Upper lobe of left lung (tissue), 6 donors: ENCODE data around the gene ANKZF1. TPM values are rescaled to one million over a fixed set of nuclear protein-coding genes. Genes with fewer than 3 reads are reported as not detected.

Experiments
- ATAC-seq, 2 donors: fragments of 200-7000 bp; cut with Tn5 transposase; one replicate each; pipeline ENCODE4 v1.9.1; 2022; ENCODE audit warnings: mild to moderate bottlenecking in 2 of 2, moderate library complexity in 2 of 2; ENCODE audit not compliant: low FRiP score in 2 of 2
- DNase-seq, 2 donors: peaks; one replicate each; pipeline ENCODE4 v3.0.0-alpha.2; 2019 to 2020
- H3K27ac ChIP-seq, 4 donors: fragments of 200-600 bp; sonication (generic); one replicate each; pipeline ENCODE4 v1.5.1; 2016 to 2019
- H3K27me3 ChIP-seq, 4 donors: fragments of 200-600 bp; sonication (generic); one replicate each; pipeline ENCODE4 v1.5.1; 2017 to 2019
- H3K36me3 ChIP-seq, 4 donors: fragments of 200-600 bp; sonication (generic); one replicate each; pipeline ENCODE4 v1.5.1; 2016 to 2019
- H3K4me1 ChIP-seq, 4 donors: fragments of 200-600 bp; sonication (generic); one replicate each; pipeline ENCODE4 v1.5.1; 2018 to 2019
- H3K4me3 ChIP-seq, 4 donors: fragments of 200-600 bp; sonication (generic); one replicate each; pipeline ENCODE4 v1.5.1; 2017 to 2019; ENCODE audit warnings: mild to moderate bottlenecking in 2 of 4, moderate library complexity in 1 of 4
- H3K9me3 ChIP-seq, 4 donors: fragments of 200-600 bp; sonication (generic); one replicate each; pipeline ENCODE4 v1.5.1; 2018 to 2019
- EP300 ChIP-seq, 4 donors: sonication (generic); formaldehyde crosslinking; IDR thresholded peaks; one replicate each; pipeline ENCODE4 v1.5.1; 2017; ENCODE audit warnings: antibody characterized with exemption in 4 of 4, control low read depth in 2 of 4
- POLR2A ChIP-seq, 4 donors: fragments of 450-650 bp; IDR thresholded peaks; one replicate each; pipeline ENCODE4 v1.5.1; 2016 to 2017; ENCODE audit warnings: antibody characterized with exemption in 4 of 4, mild to moderate bottlenecking in 2 of 4
- POLR2AphosphoS5 ChIP-seq, 2 donors: sonication (generic); formaldehyde crosslinking; IDR thresholded peaks; one replicate each; pipeline ENCODE4 v1.5.1; 2017; ENCODE audit warnings: antibody characterized with exemption in 2 of 2
- WGBS, 2 donors: methylation state at CpG; one replicate each; pipeline ENCODE4 v1.1.5; 2017 to 2018; 5-methylcytosine and 5-hydroxymethylcytosine counted together
- total RNA-seq, 6 donors: library from RNA; depleted of rRNA in 4 of 6; stranded (reverse); fragments of >200 nt in 4 of 6; gene quantifications; one replicate each; pipeline versions ENCODE4 v1.1.0 to v1.2.1, GENCODE V29; 2016 to 2021
- TF ChIP-seq, protein P1 (sequence below), 6 experiments: fragments of 450-650 bp in 4 of 6; fragments of 200-600 bp in 2 of 6; sonication (generic) in 2 of 6; IDR thresholded peaks; one replicate each; pipeline ENCODE4 v1.5.1; 2016 to 2019; ENCODE audit warnings: antibody characterized with exemption in 6 of 6
- donor health status: DM: no; HTN: no; CAD: no; lungs with moderate emphysema.
- donor health status: DM: no; HTN: yes; CAD: no; lungs with severe emphysema.

ANKZF1 gene
- total RNA-seq, 6 donors from 2014 or later = 26.0 to 339 (median 67.2) TPM

GRCh38 chr2:219274361-219274921, 44.8 kb downstream of the ANKZF1 start:
- peak in 1 of 2 donors; percentile 46 for DNase-seq
- Histone ChIP-seq H3K27ac (peak overlapping the region; percentile 62 to 78 (median 68)), H3K36me3 (no peaks in the 10 kb centered on the region), H3K27me3 (no peaks in the 10 kb centered on the region), H3K4me1 (peaks cover 12 to 16% (median 16%) of the 10 kb centered on the region in 4 donors), H3K4me3 (no peak overlapping the region), H3K9me3 (no peaks in the 10 kb centered on the region)
- peak in 1 of 2 donors; percentile 23 for ATAC-seq
- peak in 1 of 4 donors; percentile 40 for TF ChIP-seq POLR2A (IDR thresholded peaks at IDR 0.05)
- TF ChIP-seq EP300 (IDR thresholded peaks at IDR 0.05) = no peak
- TF ChIP-seq, protein P1, sequence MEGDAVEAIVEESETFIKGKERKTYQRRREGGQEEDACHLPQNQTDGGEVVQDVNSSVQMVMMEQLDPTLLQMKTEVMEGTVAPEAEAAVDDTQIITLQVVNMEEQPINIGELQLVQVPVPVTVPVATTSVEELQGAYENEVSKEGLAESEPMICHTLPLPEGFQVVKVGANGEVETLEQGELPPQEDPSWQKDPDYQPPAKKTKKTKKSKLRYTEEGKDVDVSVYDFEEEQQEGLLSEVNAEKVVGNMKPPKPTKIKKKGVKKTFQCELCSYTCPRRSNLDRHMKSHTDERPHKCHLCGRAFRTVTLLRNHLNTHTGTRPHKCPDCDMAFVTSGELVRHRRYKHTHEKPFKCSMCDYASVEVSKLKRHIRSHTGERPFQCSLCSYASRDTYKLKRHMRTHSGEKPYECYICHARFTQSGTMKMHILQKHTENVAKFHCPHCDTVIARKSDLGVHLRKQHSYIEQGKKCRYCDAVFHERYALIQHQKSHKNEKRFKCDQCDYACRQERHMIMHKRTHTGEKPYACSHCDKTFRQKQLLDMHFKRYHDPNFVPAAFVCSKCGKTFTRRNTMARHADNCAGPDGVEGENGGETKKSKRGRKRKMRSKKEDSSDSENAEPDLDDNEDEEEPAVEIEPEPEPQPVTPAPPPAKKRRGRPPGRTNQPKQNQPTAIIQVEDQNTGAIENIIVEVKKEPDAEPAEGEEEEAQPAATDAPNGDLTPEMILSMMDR (IDR thresholded peaks at IDR 0.05) = no peak
- TF ChIP-seq POLR2AphosphoS5 (IDR thresholded peaks at IDR 0.05) = no peak
- WGBS, 2 donors = 41 to 43% methylated on average over 4 to 6 of the region's 6 CpGs

- ATAC-seq = peak; percentile 70 to 82
- peaks cover 8 to 26% (median 21%) of the 10 kb centered on the region in 4 donors for H3K36me3 ChIP-seq
- H3K27ac ChIP-seq = peak overlapping the region; percentile 96 to 100 (median 98)
- peaks cover 22 to 29% (median 24%) of the 10 kb centered on the region in 4 donors for H3K4me1 ChIP-seq
- no peak for TF ChIP-seq EP300 (IDR thresholded peaks at IDR 0.05)
- TF ChIP-seq, protein P1 (IDR thresholded peaks at IDR 0.05) = peak; percentile 94 to 98 (median 95)
- WGBS, 2 donors = 28 to 35% methylated on average over 18 to 25 of the region's 25 CpGs
- no peaks in the 10 kb centered on the region for H3K27me3 ChIP-seq
- peak overlapping the region in 2 of 4 donors; percentile 14 to 18 for H3K4me3 ChIP-seq
- DNase-seq = peak; percentile 85 to 89
- no peaks in the 10 kb centered on the region for H3K9me3 ChIP-seq
These were observed 48.4 kb downstream of the ANKZF1 start for GRCh38 chr2:219277703-219278654.

DNA sequence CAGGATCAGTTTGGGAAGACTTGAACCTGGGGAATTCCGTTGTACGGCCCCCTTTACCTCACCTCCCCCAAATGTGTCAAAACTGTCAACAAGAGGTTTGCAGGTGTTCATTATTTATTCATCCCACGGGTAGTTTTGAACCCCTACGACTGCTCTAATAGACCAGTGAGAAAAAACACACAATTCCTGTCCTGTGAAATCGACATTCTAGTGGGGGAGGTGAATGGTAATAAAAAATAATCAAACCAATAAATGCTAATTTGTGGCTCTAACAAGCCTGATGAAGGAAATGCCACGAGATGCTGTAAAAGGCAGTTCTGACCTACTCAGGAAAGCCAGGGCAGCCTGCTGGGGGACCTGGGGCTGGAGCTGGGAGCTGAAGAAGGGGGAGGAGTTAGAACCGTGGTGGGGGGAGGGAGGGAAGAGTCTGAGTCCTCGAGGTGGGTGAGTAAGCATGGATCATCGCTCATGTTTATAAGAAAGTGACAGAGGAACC, 49.1 kb downstream of the ANKZF1 start:
- H3K9me3 ChIP-seq = no peaks in the 10 kb centered on the region
- DNase-seq (no peak), ATAC-seq (no peak)
- H3K4me1 ChIP-seq = peaks cover 22 to 29% (median 24%) of the 10 kb centered on the region in 4 donors
- H3K36me3 ChIP-seq = peaks cover 10 to 34% (median 28%) of the 10 kb centered on the region in 4 donors
- no peaks in the 10 kb centered on the region for H3K27me3 ChIP-seq
- WGBS, 2 donors = 11 to 19% methylated on average over 9 of the region's 9 CpGs
- H3K4me3 ChIP-seq = peak overlapping the region in 3 of 4 donors; percentile 62 to 78 (median 65)
- peak overlapping the region; percentile 96 to 100 (median 98) for H3K27ac ChIP-seq
- TF ChIP-seq POLR2AphosphoS5 (IDR thresholded peaks at IDR 0.05) (no peak), EP300 (IDR thresholded peaks at IDR 0.05) (no peak), POLR2A (IDR thresholded peaks at IDR 0.05) (no peak)
- TF ChIP-seq, protein P1 (IDR thresholded peaks at IDR 0.05) = no peak

GRCh38 chr2:219279151-219279915, 49.7 kb downstream of the ANKZF1 start, which contains the start of gene DNAJB2:
DNAJB2 (plus strand) TSS chr2:219279366; CDS start chr2:219279834, 468 bp downstream.
- H3K4me1 ChIP-seq = peaks cover 22 to 29% (median 24%) of the 10 kb centered on the region in 4 donors
- H3K36me3 ChIP-seq = peaks cover 12 to 40% (median 34%) of the 10 kb centered on the region in 4 donors
- TF ChIP-seq POLR2AphosphoS5 (IDR thresholded peaks at IDR 0.05) (peak; percentile 88 to 96), POLR2A (IDR thresholded peaks at IDR 0.05) (peak; percentile 71 to 96 (median 92)), EP300 (IDR thresholded peaks at IDR 0.05) (peak in 1 of 4 donors; percentile 71)
- TF ChIP-seq, protein P1 (IDR thresholded peaks at IDR 0.05) = peak in 1 of 6 experiments; percentile 34
- DNase-seq = peak; percentile 98 to 99
- no peaks in the 10 kb centered on the region for H3K27me3 ChIP-seq
- no peaks in the 10 kb centered on the region for H3K9me3 ChIP-seq
- peak; percentile 97 to 98 for ATAC-seq
- WGBS, 2 donors = 1 to 2% methylated on average over 20 to 30 of the region's 65 CpGs
- H3K27ac ChIP-seq = peak within 1 kb of the TSS; percentile 96 to 100 (median 98)
- H3K4me3 ChIP-seq = peak within 1 kb of the TSS; percentile 60 to 78 (median 64)
